Measurements from ENCODE around the gene OPCML.

- TF ChIP-seq CTCF (IDR thresholded peaks at IDR 0.05) (no peak), ZFX (IDR thresholded peaks at IDR 0.05; ENCODE audit: borderline replicate concordance) (no peak)
Observed at GRCh38 chr11:132933703-132934102, 598.6 kb downstream of the OPCML start.
